Endothelial cell of umbilical vein (primary cell): ENCODE results near the gene DIP2B. TPM values are rescaled to one million over a fixed set of nuclear protein-coding genes. Genes with fewer than 3 reads are reported as not detected.

Source experiments
- BruUV-seq: library from RNA; stranded (reverse); fragments of 400-500 nt; replicated peaks from 2 replicates; lab custom pipeline; 2021; lab: Mats Ljungman, UMichigan
- CTCF ChIA-PET: fragments of 300-600, 350-600 bp; sonication (Branson Sonifier 250); formaldehyde crosslinking; loops from one replicate; lab custom pipeline; 2021; ENCODE audit warnings: antibody characterized with exemption, inconsistent platforms; lab: Charles Lee
- POLR2A ChIA-PET: fragments of 300-600, 350-600 bp; sonication (Branson Sonifier 250); formaldehyde crosslinking; loops from one replicate; lab custom pipeline; 2021; ENCODE audit warnings: antibody characterized with exemption, inconsistent platforms; lab: Charles Lee
- DNase-seq: peaks from one replicate; pipeline ENCODE4 v3.0.0-alpha.2; 2011; ENCODE audit warnings: low read depth, low spot score
- FAIRE-seq: peaks from 2 replicates; lab custom pipeline; 2011; peaks lifted over from hg19 to GRCh38; lab: Jason Lieb, UNC
- H2AFZ ChIP-seq: 2 replicates; pipeline ENCODE4 v1.6.0; 2012; ENCODE audit warnings: low read depth, low read length, control low read depth, inconsistent platforms
- H3K27ac ChIP-seq: 2 replicates; pipeline ENCODE4 v1.5.1; 2011; ENCODE audit warnings: low read depth, mild to moderate bottlenecking, control low read depth, low read length, moderate library complexity; ENCODE audit not compliant: insufficient read depth
- H3K27me3 ChIP-seq, 2 experiments: 2 replicates each; pipeline versions ENCODE4 v1.6.0 to v1.6.1; 2011; ENCODE audit warnings: low read length in 2 of 2, mixed read lengths in 1 of 2; ENCODE audit not compliant: control insufficient read depth in 2 of 2, insufficient read depth in 2 of 2
- H3K36me3 ChIP-seq, 2 experiments: 2 replicates in 1 of 2; 3 replicates in 1 of 2; pipeline ENCODE4 v1.5.1; 2011; ENCODE audit warnings: low read length in 2 of 2, mild to moderate bottlenecking in 1 of 2, moderate library complexity in 1 of 2; ENCODE audit not compliant: control insufficient read depth in 2 of 2, insufficient read depth in 2 of 2; ENCODE audit errors: extremely low read depth in 1 of 2
- H3K4me1 ChIP-seq: 3 replicates; pipeline ENCODE4 v1.5.1; 2011; ENCODE audit warnings: mild to moderate bottlenecking, low read length; ENCODE audit not compliant: control insufficient read depth, insufficient read depth; ENCODE audit errors: extremely low read depth
- H3K4me2 ChIP-seq: 2 replicates; pipeline ENCODE4 v1.6.1; 2011; ENCODE audit warnings: low read length, control low read depth, mixed read lengths; ENCODE audit not compliant: insufficient read depth
- H3K4me3 ChIP-seq, 3 experiments: fragments of 200-600 bp in 1 of 3; sonication (generic), shearing (Covaris generic) in 1 of 3; replicated peaks in 1 of 3; 2 replicates each; pipeline ENCODE4 v1.5.1; 2011 to 2016; ENCODE audit warnings: control low read depth in 3 of 3, low read length in 3 of 3, mild to moderate bottlenecking in 2 of 3, inconsistent platforms in 1 of 3, low read depth in 1 of 3, moderate library complexity in 1 of 3; ENCODE audit not compliant: insufficient read depth in 1 of 3
- H3K79me2 ChIP-seq: 2 replicates; pipeline ENCODE4 v1.6.0; 2012; ENCODE audit warnings: low read length, inconsistent platforms; ENCODE audit not compliant: control insufficient read depth, insufficient read depth
- H3K9ac ChIP-seq: replicated peaks from 2 replicates; pipeline ENCODE3; 2011; ENCODE audit warnings: low read length, control low read depth; ENCODE audit not compliant: insufficient read depth; ENCODE audit errors: extremely low read depth
- H3K9me1 ChIP-seq: replicated peaks from 3 replicates; pipeline ENCODE4 v1.6.0; 2011; ENCODE audit warnings: mild to moderate bottlenecking, low read length; ENCODE audit not compliant: control insufficient read depth, insufficient read depth; ENCODE audit errors: extremely low read depth
- H3K9me3 ChIP-seq: replicated peaks from 2 replicates; pipeline ENCODE4 v1.5.1; 2012; ENCODE audit warnings: low read length, inconsistent platforms; ENCODE audit not compliant: control insufficient read depth, insufficient read depth
- H4K20me1 ChIP-seq: replicated peaks from 2 replicates; pipeline ENCODE3; 2011; ENCODE audit warnings: mild to moderate bottlenecking, low read length; ENCODE audit not compliant: control insufficient read depth, insufficient read depth; ENCODE audit errors: extremely low read depth
- EZH2 ChIP-seq: IDR thresholded peaks from 2 replicates; pipeline ENCODE4 v1.6.1; 2012; ENCODE audit warnings: borderline replicate concordance, low read depth, mild to moderate bottlenecking, moderate library complexity, low read length, inconsistent platforms; ENCODE audit not compliant: severe bottlenecking
- FOS ChIP-seq: IDR thresholded peaks from 2 replicates; pipeline ENCODE4 v1.6.1; 2011; ENCODE audit warnings: mild to moderate bottlenecking, low read length, moderate library complexity, borderline replicate concordance; ENCODE audit not compliant: insufficient read depth
- GATA2 ChIP-seq: IDR thresholded peaks from 2 replicates; pipeline ENCODE4 v1.7.0; 2011; ENCODE audit warnings: low read depth, mild to moderate bottlenecking, moderate library complexity, mixed read lengths, low read length; ENCODE audit not compliant: insufficient read length, insufficient read depth
- JUN ChIP-seq: IDR thresholded peaks from 2 replicates; pipeline ENCODE4 v1.6.1; 2011; ENCODE audit warnings: borderline replicate concordance, low read depth; ENCODE audit not compliant: insufficient read length, insufficient read depth
- MYC ChIP-seq: IDR thresholded peaks from one replicate; pipeline ENCODE4 v1.6.1; 2011; ENCODE audit warnings: mild to moderate bottlenecking, low read depth, low read length
- POLR2A ChIP-seq: IDR thresholded peaks from 2 replicates; pipeline ENCODE4 v1.6.1; 2012; ENCODE audit warnings: low read depth, mild to moderate bottlenecking, control low read depth, low read length
- POLR2AphosphoS5 ChIP-seq: IDR thresholded peaks from 2 replicates; pipeline ENCODE4 v1.6.1; 2012; ENCODE audit warnings: low read depth, mild to moderate bottlenecking, control low read depth, low read length, moderate library complexity; ENCODE audit not compliant: insufficient read depth
- dilution Hi-C: fragments of 300-500 bp; cut with MboI; formaldehyde crosslinking; loops from one replicate; pipeline ENCODE4 v1.15.0; 2019; ENCODE audit warnings: low sequenced_read_pairs; ENCODE audit not compliant: extremely low pct_ligation_motif_present
- intact Hi-C: fragments of 100-400 bp; cut with micrococcal nuclease; formaldehyde crosslinking; loops from one replicate; pipeline ENCODE4 v1.10.0; 2022
- polyA plus RNA-seq, 4 experiments: library from polyadenylated mRNA; depleted of rRNA in 3 of 4; stranded (reverse) in 3 of 4; unstranded in 1 of 4; fragments of >200 nt; gene quantifications; 2 replicates each; pipeline versions ENCODE4 v1.2.1 to v1.2.3, GENCODE V29; 2011 to 2012; ENCODE audit warnings: missing spikeins in 1 of 4
- total RNA-seq: library from RNA; stranded (reverse); gene quantifications from 2 replicates; pipeline ENCODE4 v1.2.3, GENCODE V29; 2021
- TF ChIP-seq, protein P1 (sequence below): IDR thresholded peaks from 2 replicates; pipeline ENCODE4 v1.6.1; 2011; ENCODE audit not compliant: insufficient read depth, insufficient read length
- TF ChIP-seq, protein P2 (sequence below), 2 donors: IDR thresholded peaks; 1 replicate in 1 of 2; 2 replicates in 1 of 2; pipeline ENCODE4 v1.5.1; 2011; ENCODE audit warnings: low read length in 2 of 2, mild to moderate bottlenecking in 2 of 2, moderate library complexity in 2 of 2, control low read depth in 1 of 2, inconsistent platforms in 1 of 2, low read depth in 1 of 2; ENCODE audit not compliant: insufficient read depth in 1 of 2; ENCODE audit errors: extremely low read depth in 1 of 2

DIP2B gene
- total and polyA plus RNA-seq, 2 donors (not counting 3 experiments of a cell fraction or from before 2014, with no cell fraction given): 14.5 to 28.0 TPM

- CTCF ChIA-PET: no interaction called here
- BruUV-seq: no TSS peak
- H3K9me3 ChIP-seq: no peaks in the 10 kb centered on the region
- no peaks in the 10 kb centered on the region for H3K4me1 ChIP-seq
- POLR2A ChIA-PET: no interaction called here
- no peak for DNase-seq
- H3K36me3 ChIP-seq: peaks cover 0 to 5% of the 10 kb centered on the region in 2 experiments
- no peak overlapping the region for H3K27ac ChIP-seq
- no peak for FAIRE-seq
- no peak overlapping the region for H3K9ac ChIP-seq
- H3K4me2 ChIP-seq: no peak overlapping the region
- no peak for TF ChIP-seq POLR2AphosphoS5
- TF ChIP-seq FOS: no peak
- TF ChIP-seq, protein P1, sequence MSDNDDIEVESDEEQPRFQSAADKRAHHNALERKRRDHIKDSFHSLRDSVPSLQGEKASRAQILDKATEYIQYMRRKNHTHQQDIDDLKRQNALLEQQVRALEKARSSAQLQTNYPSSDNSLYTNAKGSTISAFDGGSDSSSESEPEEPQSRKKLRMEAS: no peak
- TF ChIP-seq, protein P2, sequence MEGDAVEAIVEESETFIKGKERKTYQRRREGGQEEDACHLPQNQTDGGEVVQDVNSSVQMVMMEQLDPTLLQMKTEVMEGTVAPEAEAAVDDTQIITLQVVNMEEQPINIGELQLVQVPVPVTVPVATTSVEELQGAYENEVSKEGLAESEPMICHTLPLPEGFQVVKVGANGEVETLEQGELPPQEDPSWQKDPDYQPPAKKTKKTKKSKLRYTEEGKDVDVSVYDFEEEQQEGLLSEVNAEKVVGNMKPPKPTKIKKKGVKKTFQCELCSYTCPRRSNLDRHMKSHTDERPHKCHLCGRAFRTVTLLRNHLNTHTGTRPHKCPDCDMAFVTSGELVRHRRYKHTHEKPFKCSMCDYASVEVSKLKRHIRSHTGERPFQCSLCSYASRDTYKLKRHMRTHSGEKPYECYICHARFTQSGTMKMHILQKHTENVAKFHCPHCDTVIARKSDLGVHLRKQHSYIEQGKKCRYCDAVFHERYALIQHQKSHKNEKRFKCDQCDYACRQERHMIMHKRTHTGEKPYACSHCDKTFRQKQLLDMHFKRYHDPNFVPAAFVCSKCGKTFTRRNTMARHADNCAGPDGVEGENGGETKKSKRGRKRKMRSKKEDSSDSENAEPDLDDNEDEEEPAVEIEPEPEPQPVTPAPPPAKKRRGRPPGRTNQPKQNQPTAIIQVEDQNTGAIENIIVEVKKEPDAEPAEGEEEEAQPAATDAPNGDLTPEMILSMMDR (IDR thresholded peaks at IDR 0.05; ENCODE audit: extremely low read depth in 1 of 2, insufficient read depth in 1 of 2, low read depth in 1 of 2, low read length in 2 of 2): no peak
- TF ChIP-seq GATA2: no peak
- no peak for TF ChIP-seq MYC
- TF ChIP-seq EZH2: no peak
- TF ChIP-seq POLR2A: no peak
- TF ChIP-seq JUN: no peak
- intact Hi-C loops (no loop called here), dilution Hi-C loops (no loop called here)
- H3K79me2 ChIP-seq: no peaks in the 10 kb centered on the region
- no peak overlapping the region for H2AFZ ChIP-seq
- H4K20me1 ChIP-seq: no peaks in the 10 kb centered on the region
- no peaks in the 10 kb centered on the region for H3K9me1 ChIP-seq
- H3K4me3 ChIP-seq: no peak overlapping the region
- no peaks in the 10 kb centered on the region for H3K27me3 ChIP-seq
These were observed 248.5 kb downstream of the DIP2B start for GRCh38 chr12:50753232-50753769.
